Keratinocyte (primary cell): ENCODE measurements around the gene RAB11FIP2. TPM values are rescaled to one million over a fixed set of nuclear protein-coding genes. Genes with fewer than 3 reads are reported as not detected.

ENCODE experiments used
- DNase-seq: peaks from one replicate; pipeline ENCODE4 v3.0.0-alpha.2; 2011; ENCODE audit warnings: low read depth, missing footprints, low spot score
- FAIRE-seq: peaks from 2 replicates; lab custom pipeline; 2011; peaks lifted over from hg19 to GRCh38; lab: Jason Lieb, UNC
- H2AFZ ChIP-seq: 2 replicates; pipeline ENCODE4 v1.6.0; 2012; ENCODE audit warnings: low read length, control low read depth, inconsistent platforms; ENCODE audit not compliant: control insufficient read depth
- H3K27ac ChIP-seq: 2 replicates; pipeline ENCODE4 v1.5.1; 2011; ENCODE audit warnings: low read length; ENCODE audit not compliant: control insufficient read depth, insufficient read depth
- H3K27me3 ChIP-seq: 3 replicates; pipeline ENCODE4 v1.6.0; 2011; ENCODE audit warnings: low read length; ENCODE audit not compliant: control insufficient read depth, insufficient read depth; ENCODE audit errors: extremely low read depth
- H3K36me3 ChIP-seq, 2 experiments: 2 replicates in 1 of 2; 3 replicates in 1 of 2; pipeline ENCODE4 v1.5.1; 2011; ENCODE audit warnings: low read length in 2 of 2, mild to moderate bottlenecking in 1 of 2; ENCODE audit not compliant: control insufficient read depth in 2 of 2, insufficient read depth in 2 of 2; ENCODE audit errors: extremely low read depth in 1 of 2
- H3K4me1 ChIP-seq: 3 replicates; pipeline ENCODE4 v1.5.1; 2011; ENCODE audit warnings: low read length; ENCODE audit not compliant: control insufficient read depth, insufficient read depth; ENCODE audit errors: extremely low read depth
- H3K4me2 ChIP-seq: 3 replicates; pipeline ENCODE4 v1.6.0; 2011; ENCODE audit warnings: low read depth, low read length; ENCODE audit not compliant: control insufficient read depth, insufficient read depth; ENCODE audit errors: extremely low read depth
- H3K4me3 ChIP-seq, 3 experiments: fragments of 200-600 bp in 1 of 3; sonication (generic) in 1 of 3; 2 replicates in 2 of 3; 3 replicates in 1 of 3; pipeline ENCODE4 v1.5.1; 2011 to 2016; ENCODE audit warnings: low read length in 3 of 3, mild to moderate bottlenecking in 3 of 3, control low read depth in 2 of 3, inconsistent platforms in 1 of 3, low read depth in 1 of 3, mixed read lengths in 1 of 3, mixed run types in 1 of 3, moderate library complexity in 1 of 3; ENCODE audit not compliant: control insufficient read depth in 2 of 3, insufficient read depth in 2 of 3; ENCODE audit errors: extremely low read depth in 1 of 3
- H3K79me2 ChIP-seq: 2 replicates; pipeline ENCODE4 v1.6.0; 2012; ENCODE audit warnings: low read length; ENCODE audit not compliant: control insufficient read depth, insufficient read depth
- H3K9ac ChIP-seq: 3 replicates; pipeline ENCODE4 v1.6.0; 2011; ENCODE audit warnings: low read length; ENCODE audit not compliant: control insufficient read depth, insufficient read depth; ENCODE audit errors: extremely low read depth
- H3K9me1 ChIP-seq: 3 replicates; pipeline ENCODE4 v1.6.0; 2011; ENCODE audit warnings: low read length; ENCODE audit not compliant: control insufficient read depth, insufficient read depth; ENCODE audit errors: extremely low read depth
- H3K9me3 ChIP-seq: 2 replicates; pipeline ENCODE4 v1.5.1; 2012; ENCODE audit warnings: low read depth, low read length; ENCODE audit not compliant: control insufficient read depth
- H4K20me1 ChIP-seq: 3 replicates; pipeline ENCODE4 v1.6.0; 2011; ENCODE audit warnings: low read length; ENCODE audit not compliant: control insufficient read depth, insufficient read depth; ENCODE audit errors: extremely low read depth
- EZH2 ChIP-seq: IDR thresholded peaks from one replicate; pipeline ENCODE4 v1.6.1; 2012; ENCODE audit warnings: inconsistent platforms, mild to moderate bottlenecking, low read length, moderate library complexity
- dilution Hi-C: fragments of 300-500 bp; cut with MboI; formaldehyde crosslinking; loops from one replicate; pipeline ENCODE4 v1.7.0; 2020; ENCODE audit warnings: low sequenced_read_pairs; ENCODE audit not compliant: extremely low pct_ligation_motif_present
- polyA plus RNA-seq, 5 experiments: library from polyadenylated mRNA; depleted of rRNA in 3 of 5; stranded (reverse) in 3 of 5; stranded (forward) in 1 of 5; unstranded in 1 of 5; fragments of >200 nt; gene quantifications; 1 replicate in 1 of 5; 2 replicates in 3 of 5; 3 replicates in 1 of 5; pipeline versions ENCODE4 v1.2.1 to v1.2.3, GENCODE V29; 2011 to 2012; ENCODE audit warnings: missing spikeins in 2 of 5, low read depth in 1 of 5, low replicate concordance in 1 of 5
- TF ChIP-seq, protein P1 (sequence below), 3 experiments: IDR thresholded peaks in 1 of 3; conservative IDR thresholded peaks in 1 of 3; optimal IDR thresholded peaks in 1 of 3; 2 replicates in 2 of 3; 3 replicates in 1 of 3; pipeline versions ENCODE3 to v1.5.1; 2011; ENCODE audit warnings: low read length in 3 of 3, mild to moderate bottlenecking in 3 of 3, moderate library complexity in 2 of 3, control low read depth in 1 of 3, inconsistent platforms in 1 of 3; ENCODE audit not compliant: insufficient read depth in 2 of 3; ENCODE audit errors: extremely low read depth in 1 of 3

The RAB11FIP2 gene
- polyA plus RNA-seq, 1 donor (not counting 4 experiments of a cell fraction or from before 2014, with no cell fraction given), result 6.1 TPM

DNA sequence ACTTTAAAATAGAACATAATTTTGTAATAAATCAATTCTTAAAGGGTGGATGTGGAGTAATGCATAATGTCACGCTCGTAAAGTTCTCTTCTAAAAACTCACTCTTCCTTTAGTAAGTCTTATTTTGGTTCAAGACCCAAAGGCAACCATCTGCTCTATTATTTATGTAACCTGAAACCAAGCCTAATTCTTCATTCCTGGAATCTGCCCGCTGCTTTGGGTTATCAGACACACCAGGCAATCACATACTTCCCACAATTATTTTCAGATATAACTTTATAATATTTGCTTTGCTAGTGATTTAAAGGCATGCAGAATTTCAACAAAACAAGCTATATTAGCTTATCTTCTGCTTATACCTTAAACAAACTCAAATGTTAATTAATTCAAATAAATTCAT lies 39.0 kb downstream of the RAB11FIP2 start:
- Histone ChIP-seq H3K27me3 (no peaks in the 10 kb centered on the region), H3K4me2 (no peak overlapping the region), H2AFZ (no peak overlapping the region), H3K9me3 (no peaks in the 10 kb centered on the region), H3K4me1 (no peaks in the 10 kb centered on the region), H3K79me2 (no peaks in the 10 kb centered on the region), H3K9me1 (no peaks in the 10 kb centered on the region), H4K20me1 (no peaks in the 10 kb centered on the region), H3K4me3 (no peak overlapping the region), H3K9ac (no peak overlapping the region), H3K27ac (no peak overlapping the region), H3K36me3 (peaks cover 0 to 2% of the 10 kb centered on the region in 2 experiments)
- DNase-seq (no peak), FAIRE-seq (no peak)
- dilution Hi-C loops, result no loop called here
- no peak for TF ChIP-seq EZH2
- TF ChIP-seq, protein P1, sequence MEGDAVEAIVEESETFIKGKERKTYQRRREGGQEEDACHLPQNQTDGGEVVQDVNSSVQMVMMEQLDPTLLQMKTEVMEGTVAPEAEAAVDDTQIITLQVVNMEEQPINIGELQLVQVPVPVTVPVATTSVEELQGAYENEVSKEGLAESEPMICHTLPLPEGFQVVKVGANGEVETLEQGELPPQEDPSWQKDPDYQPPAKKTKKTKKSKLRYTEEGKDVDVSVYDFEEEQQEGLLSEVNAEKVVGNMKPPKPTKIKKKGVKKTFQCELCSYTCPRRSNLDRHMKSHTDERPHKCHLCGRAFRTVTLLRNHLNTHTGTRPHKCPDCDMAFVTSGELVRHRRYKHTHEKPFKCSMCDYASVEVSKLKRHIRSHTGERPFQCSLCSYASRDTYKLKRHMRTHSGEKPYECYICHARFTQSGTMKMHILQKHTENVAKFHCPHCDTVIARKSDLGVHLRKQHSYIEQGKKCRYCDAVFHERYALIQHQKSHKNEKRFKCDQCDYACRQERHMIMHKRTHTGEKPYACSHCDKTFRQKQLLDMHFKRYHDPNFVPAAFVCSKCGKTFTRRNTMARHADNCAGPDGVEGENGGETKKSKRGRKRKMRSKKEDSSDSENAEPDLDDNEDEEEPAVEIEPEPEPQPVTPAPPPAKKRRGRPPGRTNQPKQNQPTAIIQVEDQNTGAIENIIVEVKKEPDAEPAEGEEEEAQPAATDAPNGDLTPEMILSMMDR (optimal IDR thresholded peaks at IDR 0.05 in 1 of 3, IDR thresholded peaks at IDR 0.05 in 1 of 3, conservative IDR thresholded peaks at IDR 0.05 in 1 of 3; ENCODE audit: extremely low read depth in 1 of 3, insufficient read depth in 2 of 3, low read length in 3 of 3), result no peak

DNA sequence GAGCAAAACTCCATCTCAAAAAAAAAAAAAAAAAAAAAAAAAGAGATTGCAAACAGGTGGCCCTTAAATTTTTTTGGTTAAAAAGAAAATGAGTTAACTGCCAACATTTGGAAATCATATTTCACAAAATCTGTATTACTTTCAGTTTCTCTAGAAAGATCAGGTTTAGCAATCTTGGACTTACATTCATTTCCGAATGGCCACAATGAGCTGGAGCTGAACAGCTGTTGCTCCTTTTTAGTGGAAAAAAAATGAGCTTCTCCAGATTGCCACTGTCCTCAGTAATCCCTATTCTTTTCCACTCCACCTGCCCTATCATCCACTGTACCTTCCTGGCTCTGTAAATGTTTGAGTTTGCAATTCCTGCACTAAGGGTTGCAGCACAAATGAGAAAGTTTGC lies 43.6 kb downstream of the RAB11FIP2 start:
- Histone ChIP-seq H3K4me3 (no peak overlapping the region), H3K4me1 (peaks cover 4% of the 10 kb centered on the region), H3K79me2 (no peaks in the 10 kb centered on the region), H3K4me2 (no peak overlapping the region), H4K20me1 (no peaks in the 10 kb centered on the region), H3K27me3 (no peaks in the 10 kb centered on the region), H3K36me3 (peaks cover 0 to 3% of the 10 kb centered on the region in 2 experiments), H3K9me3 (no peaks in the 10 kb centered on the region), H3K27ac (no peak overlapping the region), H2AFZ (no peak overlapping the region), H3K9me1 (no peaks in the 10 kb centered on the region), H3K9ac (no peak overlapping the region)
- dilution Hi-C loops, result no loop called here
- TF ChIP-seq, protein P1 (optimal IDR thresholded peaks at IDR 0.05 in 1 of 3, IDR thresholded peaks at IDR 0.05 in 1 of 3, conservative IDR thresholded peaks at IDR 0.05 in 1 of 3; ENCODE audit: extremely low read depth in 1 of 3, insufficient read depth in 2 of 3, low read length in 3 of 3), result no peak
- no peak for TF ChIP-seq EZH2
- no peak for FAIRE-seq
- no peak for DNase-seq
